Stimulated activated memory B cell treated with anti-CD40 and anti-IgM and Interleukin-4, amounts not matched to agents 10 μg/mL and 1 μg/mL and 100 μg/mL, for 72 hours (primary cell): ENCODE measurements around the gene GALNT2.
A peak's percentile ranks its signal among the peaks of the same experiment; 100 is the strongest.

Experiments used
- ATAC-seq: fragments of 150-1000 bp; cut with Tn5 transposase; 2 replicates; pipeline ENCODE4 v1.10.0; 2021
- H3K27ac Mint-ChIP-seq: one replicate; pipeline ENCODE4 v1.8.0; 2022; ENCODE audit warnings: mild to moderate bottlenecking, mixed read lengths
- H3K27me3 Mint-ChIP-seq: one replicate; pipeline ENCODE4 v1.8.0; 2022; ENCODE audit warnings: mixed read lengths
- H3K36me3 Mint-ChIP-seq: one replicate; pipeline ENCODE4 v1.8.0; 2022; ENCODE audit warnings: mixed read lengths
- H3K4me1 Mint-ChIP-seq: one replicate; pipeline ENCODE4 v1.8.0; 2022; ENCODE audit warnings: mixed read lengths
- H3K4me3 Mint-ChIP-seq: one replicate; pipeline ENCODE4 v1.8.0; 2022; ENCODE audit warnings: mild to moderate bottlenecking, moderate library complexity, mixed read lengths
- H3K9me3 Mint-ChIP-seq: one replicate; pipeline ENCODE4 v1.8.0; 2022; ENCODE audit warnings: mixed read lengths

GALNT2 gene

DNA sequence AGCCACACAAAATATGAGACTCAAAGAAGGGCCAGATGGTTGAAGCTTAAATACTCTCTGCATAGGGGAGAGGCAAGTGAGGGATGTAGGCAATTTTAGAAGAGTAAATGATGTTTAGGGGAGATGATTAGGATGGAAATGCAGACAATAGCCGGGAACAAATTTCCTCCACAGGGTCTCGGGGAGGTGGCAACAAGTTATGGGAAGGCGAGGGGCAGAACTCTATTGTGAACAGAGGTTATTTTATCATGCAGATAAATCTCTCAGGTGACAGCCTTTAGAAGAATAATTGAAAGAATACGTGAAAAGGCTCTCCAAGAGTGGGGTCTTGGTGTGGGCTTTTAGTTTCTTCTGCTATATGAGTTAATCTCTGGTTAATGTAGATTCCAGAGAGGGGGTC is 166.7 kb downstream of the GALNT2 start:
- H3K9me3 Mint-ChIP-seq: no peaks in the 10 kb centered on the region
- H3K36me3 Mint-ChIP-seq: peaks cover 42% of the 10 kb centered on the region
- H3K4me3 Mint-ChIP-seq: no peak overlapping the region
- peaks cover 28% of the 10 kb centered on the region for H3K4me1 Mint-ChIP-seq
- H3K27me3 Mint-ChIP-seq: no peaks in the 10 kb centered on the region
- no peak for ATAC-seq
- H3K27ac Mint-ChIP-seq: no peak overlapping the region

DNA sequence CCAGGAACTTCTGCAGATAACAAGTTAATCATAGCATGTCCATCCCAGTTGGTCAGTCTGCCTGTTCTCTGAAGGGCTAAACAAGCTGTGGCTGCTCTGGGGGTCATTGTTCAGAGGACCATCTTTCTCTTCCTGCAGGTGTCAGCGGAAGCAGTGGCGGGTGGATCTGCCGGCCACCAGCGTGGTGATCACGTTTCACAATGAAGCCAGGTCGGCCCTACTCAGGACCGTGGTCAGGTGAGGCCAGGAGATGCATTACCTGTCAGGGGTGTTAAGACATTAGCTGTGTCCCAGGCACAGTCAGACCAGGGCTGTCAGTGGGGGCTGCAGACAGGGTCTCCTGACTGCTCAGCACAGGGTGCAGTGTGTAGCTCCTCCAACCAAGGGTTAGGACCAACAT is 168.8 kb downstream of the GALNT2 start:
- H3K9me3 Mint-ChIP-seq: peaks cover 3% of the 10 kb centered on the region
- ATAC-seq: no peak
- peaks cover 53% of the 10 kb centered on the region for H3K36me3 Mint-ChIP-seq
- peaks cover 19% of the 10 kb centered on the region for H3K4me1 Mint-ChIP-seq
- no peaks in the 10 kb centered on the region for H3K27me3 Mint-ChIP-seq
- no peak overlapping the region for H3K27ac Mint-ChIP-seq
- no peak overlapping the region for H3K4me3 Mint-ChIP-seq

DNA sequence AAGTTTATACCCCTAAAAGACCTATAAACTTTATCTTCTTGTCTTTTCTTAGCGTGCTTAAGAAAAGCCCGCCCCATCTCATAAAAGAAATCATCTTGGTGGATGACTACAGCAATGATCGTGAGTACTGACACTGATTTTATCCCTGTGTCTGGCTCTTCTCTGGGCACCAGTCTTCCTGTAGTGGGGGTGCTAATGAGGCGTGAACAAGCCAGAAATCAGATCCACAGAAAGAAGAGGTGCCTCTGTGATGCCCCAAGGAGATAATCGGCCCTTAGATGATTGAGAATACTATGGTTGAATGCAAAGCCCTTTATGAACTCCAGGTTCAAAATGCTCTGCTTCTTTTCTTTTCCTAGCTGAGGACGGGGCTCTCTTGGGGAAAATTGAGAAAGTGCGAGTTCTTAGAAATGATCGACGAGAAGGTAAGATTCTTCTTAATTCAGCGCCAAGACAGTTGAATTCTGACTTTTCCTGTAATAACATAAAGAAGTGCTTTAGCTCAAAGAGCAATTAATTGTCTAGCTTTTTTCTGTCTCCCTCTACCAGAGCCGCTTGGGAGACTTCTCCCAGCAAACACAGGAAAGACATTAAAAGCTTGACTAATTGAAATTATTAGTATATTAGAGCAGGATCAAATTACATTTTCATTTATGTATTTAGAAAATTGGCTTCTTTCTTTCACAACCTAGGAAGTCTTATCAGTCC is 169.4 kb downstream of the GALNT2 start:
- Mint-ChIP-seq H3K9me3 (peaks cover 7% of the 10 kb centered on the region), H3K27me3 (no peaks in the 10 kb centered on the region), H3K36me3 (peaks cover 55% of the 10 kb centered on the region), H3K4me1 (peaks cover 17% of the 10 kb centered on the region), H3K4me3 (no peak overlapping the region), H3K27ac (no peak overlapping the region)
- no peak for ATAC-seq

DNA sequence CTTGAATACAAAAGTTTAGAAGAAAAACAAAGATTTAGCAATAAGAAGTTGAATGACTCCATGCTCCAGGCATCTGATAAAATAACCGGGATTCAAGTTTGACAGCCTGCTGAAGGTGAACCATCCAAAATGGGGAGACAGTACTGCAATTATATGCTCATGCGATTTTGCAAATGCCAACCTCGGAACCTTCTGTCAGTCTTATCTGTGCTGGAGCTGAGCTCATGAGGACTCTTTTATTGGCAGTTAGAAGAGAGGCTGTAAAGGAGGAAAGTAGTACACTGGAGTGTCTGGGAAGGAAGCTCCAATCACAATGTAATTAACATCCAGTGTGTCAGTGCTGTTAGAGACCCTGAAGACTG is 170.0 kb downstream of the GALNT2 start:
- Mint-ChIP-seq H3K27ac (no peak overlapping the region), H3K4me1 (peaks cover 13% of the 10 kb centered on the region), H3K36me3 (peaks cover 60% of the 10 kb centered on the region), H3K9me3 (peaks cover 7% of the 10 kb centered on the region), H3K4me3 (no peak overlapping the region), H3K27me3 (no peaks in the 10 kb centered on the region)
- ATAC-seq: no peak

DNA sequence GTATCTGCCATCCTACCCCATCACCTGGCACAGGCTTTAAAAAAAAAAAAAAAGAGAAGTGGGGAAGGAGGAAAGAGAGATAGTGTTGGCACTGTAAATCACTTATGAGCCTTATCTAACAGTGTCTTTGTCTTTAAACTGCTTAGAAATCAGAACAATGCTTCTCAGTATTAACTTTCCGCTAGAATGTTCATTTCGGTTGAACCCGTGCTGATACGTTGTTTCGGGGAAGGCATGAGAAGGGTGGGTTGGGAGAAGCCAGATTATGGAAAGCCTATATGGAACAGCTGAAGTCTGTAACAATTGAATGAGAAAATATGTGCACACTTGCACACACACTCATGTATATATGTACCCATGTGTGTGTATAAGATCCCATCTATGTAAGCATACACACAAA is 170.8 kb downstream of the GALNT2 start:
- Mint-ChIP-seq H3K36me3 (peaks cover 64% of the 10 kb centered on the region), H3K4me3 (no peak overlapping the region), H3K4me1 (peaks cover 6% of the 10 kb centered on the region), H3K27ac (no peak overlapping the region), H3K27me3 (no peaks in the 10 kb centered on the region), H3K9me3 (peaks cover 7% of the 10 kb centered on the region)
- ATAC-seq: no peak

DNA sequence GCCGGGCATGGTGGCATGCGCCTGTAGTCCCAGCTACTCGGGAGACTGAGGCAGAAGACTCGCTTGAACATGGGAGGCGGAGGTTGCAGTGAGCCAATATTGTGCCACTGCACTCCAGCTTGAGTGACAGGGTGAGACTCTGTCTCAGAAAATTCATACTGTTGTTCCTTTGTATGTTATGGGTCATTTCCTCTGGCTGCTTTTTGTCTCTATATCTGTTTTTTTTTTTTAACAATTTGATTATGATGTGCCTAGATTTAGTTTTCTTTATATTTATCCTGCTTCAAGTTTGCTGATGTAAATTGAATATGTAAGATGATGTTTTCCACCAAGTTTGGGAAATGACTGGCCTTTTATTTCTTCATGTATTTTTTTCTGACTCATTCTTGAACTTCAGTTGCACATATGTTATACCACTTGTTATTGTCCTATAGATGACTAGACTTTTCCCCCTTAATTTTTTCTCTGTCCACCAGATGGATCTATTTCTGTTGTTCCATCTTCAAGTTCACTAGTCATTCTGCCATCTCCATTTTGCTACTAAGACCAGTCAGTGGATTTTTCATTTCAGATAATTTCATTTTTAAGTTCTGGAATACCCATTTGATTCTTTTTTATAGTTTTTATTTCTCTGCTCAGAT is 173.5 kb downstream of the GALNT2 start:
- no peak for ATAC-seq
- Mint-ChIP-seq H3K27me3 (no peaks in the 10 kb centered on the region), H3K9me3 (peaks cover 7% of the 10 kb centered on the region), H3K4me1 (peaks cover 6% of the 10 kb centered on the region), H3K4me3 (no peak overlapping the region), H3K27ac (peak overlapping the region; percentile 48), H3K36me3 (peaks cover 83% of the 10 kb centered on the region)

DNA sequence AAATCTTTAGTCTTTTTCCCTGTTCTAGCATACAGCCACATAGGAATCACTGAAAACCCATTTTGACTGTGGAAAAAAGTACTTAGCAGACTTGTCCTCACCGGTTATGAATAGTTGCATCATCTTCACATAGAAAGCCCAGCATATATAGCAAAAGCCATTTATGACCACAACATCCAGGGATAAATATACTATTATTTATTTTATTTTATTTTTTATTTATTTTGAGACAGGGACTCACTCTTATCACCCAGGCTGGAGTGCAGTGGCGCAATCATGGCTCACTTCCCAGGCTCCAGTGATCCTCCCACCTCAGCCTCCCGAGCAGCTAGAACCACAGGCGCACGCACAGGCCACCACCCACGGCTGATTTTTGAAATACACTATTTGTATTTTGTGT is 175.3 kb downstream of the GALNT2 start:
- H3K4me1 Mint-ChIP-seq: peaks cover 6% of the 10 kb centered on the region
- peaks cover 7% of the 10 kb centered on the region for H3K9me3 Mint-ChIP-seq
- no peaks in the 10 kb centered on the region for H3K27me3 Mint-ChIP-seq
- H3K4me3 Mint-ChIP-seq: no peak overlapping the region
- peaks cover 84% of the 10 kb centered on the region for H3K36me3 Mint-ChIP-seq
- H3K27ac Mint-ChIP-seq: no peak overlapping the region
- ATAC-seq: no peak

DNA sequence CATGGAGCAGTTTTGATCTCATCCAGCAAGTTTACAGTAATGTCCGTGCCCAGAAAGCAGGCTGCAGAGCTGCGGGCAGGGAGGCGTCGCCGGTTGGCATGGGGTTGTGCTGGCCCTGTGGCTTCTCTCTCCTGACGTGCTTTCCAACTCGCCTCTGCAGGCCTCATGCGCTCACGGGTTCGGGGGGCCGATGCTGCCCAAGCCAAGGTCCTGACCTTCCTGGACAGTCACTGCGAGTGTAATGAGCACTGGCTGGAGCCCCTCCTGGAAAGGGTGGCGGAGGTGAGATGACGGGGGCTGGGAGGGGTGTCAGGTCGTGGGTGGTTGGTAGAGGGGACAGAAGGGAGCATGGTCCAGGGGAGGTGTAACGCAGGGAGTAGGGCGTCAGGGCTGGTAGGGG is 176.1 kb downstream of the GALNT2 start:
- Mint-ChIP-seq H3K4me1 (peaks cover 6% of the 10 kb centered on the region), H3K36me3 (peaks cover 83% of the 10 kb centered on the region), H3K4me3 (no peak overlapping the region), H3K27me3 (no peaks in the 10 kb centered on the region), H3K9me3 (peaks cover 7% of the 10 kb centered on the region), H3K27ac (no peak overlapping the region)
- no peak for ATAC-seq

DNA sequence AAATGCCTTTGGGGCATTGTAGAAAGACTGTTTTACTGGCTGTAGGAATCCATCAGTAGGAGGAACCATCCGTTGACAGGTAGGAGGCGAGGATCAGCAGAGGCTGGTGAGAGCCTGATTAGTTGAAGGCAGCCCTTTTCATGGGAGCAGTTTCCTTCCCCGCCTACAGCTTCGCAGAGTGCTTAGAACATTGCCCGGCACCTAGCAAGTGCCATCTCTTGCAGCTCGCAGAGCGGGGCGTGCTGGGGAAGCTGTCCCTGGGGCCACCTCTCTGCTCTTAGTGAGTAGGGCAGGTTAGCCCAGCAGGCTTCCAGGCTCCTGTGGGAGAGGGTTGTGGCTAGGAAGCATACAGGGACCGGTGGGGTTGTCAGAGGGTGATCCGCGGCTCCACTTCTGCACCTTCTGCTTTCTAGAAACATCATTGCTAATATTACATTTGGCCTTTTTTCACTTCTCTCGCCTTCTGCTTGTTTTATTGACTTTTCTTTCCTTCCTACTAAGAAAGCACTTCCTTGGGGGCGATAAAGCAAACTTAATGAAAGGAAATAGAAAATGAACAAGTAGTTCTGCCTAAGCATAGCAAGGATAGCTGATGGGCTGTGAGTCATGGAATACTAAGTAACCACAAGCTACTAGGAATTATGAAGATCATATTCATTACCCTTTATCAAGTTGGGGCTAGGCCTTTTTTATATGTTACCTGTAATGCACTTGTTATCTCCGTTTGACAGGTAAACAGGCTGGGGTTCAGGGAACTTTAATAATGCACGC is 176.7 kb downstream of the GALNT2 start:
- H3K27me3 Mint-ChIP-seq: no peaks in the 10 kb centered on the region
- no peak overlapping the region for H3K27ac Mint-ChIP-seq
- no peak for ATAC-seq
- H3K4me3 Mint-ChIP-seq: no peak overlapping the region
- peaks cover 7% of the 10 kb centered on the region for H3K9me3 Mint-ChIP-seq
- peaks cover 88% of the 10 kb centered on the region for H3K36me3 Mint-ChIP-seq
- H3K4me1 Mint-ChIP-seq: peaks cover 6% of the 10 kb centered on the region

DNA sequence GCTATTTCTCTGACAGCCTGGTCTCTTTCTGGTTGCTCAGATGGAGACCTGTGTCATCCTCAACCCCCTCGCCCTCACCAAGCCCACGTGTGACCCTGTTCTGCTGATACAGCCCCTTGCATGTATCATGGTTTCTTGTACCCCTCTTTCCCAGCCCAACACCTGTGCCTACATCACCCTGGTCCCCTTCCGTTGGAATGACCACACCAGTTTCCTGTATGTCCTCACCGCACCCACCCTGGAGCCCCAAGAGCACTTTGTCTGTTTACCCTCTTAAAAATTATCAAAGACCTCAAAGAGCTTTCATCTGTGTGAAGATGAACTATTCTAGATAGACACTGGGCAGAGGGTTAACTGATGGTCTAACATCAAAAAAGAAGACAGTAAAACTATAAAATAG is 179.5 kb downstream of the GALNT2 start:
- H3K4me3 Mint-ChIP-seq: no peak overlapping the region
- H3K9me3 Mint-ChIP-seq: no peaks in the 10 kb centered on the region
- no peaks in the 10 kb centered on the region for H3K27me3 Mint-ChIP-seq
- H3K4me1 Mint-ChIP-seq: peaks cover 17% of the 10 kb centered on the region
- H3K36me3 Mint-ChIP-seq: peaks cover 90% of the 10 kb centered on the region
- ATAC-seq: no peak
- no peak overlapping the region for H3K27ac Mint-ChIP-seq

DNA sequence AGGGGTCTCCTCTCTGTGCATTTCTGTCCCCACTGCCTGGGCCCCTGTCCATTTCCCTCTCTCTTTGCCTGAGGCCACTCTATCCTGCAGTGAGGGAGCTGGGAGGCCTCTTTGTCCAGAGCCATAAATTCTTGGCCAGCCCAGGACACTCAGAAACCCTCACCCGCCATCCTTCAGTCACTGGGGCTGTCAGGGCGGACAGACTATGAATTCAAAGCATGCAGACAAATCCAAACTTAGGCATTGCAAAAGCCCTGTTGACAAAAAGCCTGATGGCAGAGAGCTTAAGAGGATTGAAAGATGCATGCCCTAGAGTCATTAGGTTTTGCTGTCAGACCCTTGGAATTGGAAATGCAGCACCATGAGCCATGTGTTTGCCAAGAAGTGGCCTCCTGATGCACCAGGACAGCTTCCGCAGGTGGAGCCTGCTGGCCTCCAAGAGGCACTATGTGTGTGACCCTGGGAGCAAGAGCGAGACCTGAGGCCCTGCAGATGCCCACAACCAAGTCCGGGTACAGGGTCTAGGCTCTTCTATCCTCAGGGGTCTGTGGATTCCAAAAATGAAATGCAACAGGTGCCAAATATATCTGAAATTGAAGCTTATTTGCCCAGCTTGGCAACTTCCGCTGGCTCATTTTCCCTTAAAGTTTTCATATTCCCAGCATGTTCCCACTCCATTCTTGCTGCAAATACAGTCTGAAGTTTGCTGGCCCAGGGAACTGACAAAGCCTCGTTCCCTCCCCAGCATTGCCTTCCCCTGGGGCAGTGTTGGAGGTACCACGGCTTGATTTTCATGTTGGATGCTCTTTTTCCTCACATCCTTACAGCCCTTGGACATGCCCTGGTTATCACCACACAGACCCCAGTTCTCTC is 181.2 kb downstream of the GALNT2 start:
- H3K36me3 Mint-ChIP-seq: peaks cover 86% of the 10 kb centered on the region
- H3K27ac Mint-ChIP-seq: no peak overlapping the region
- H3K27me3 Mint-ChIP-seq: no peaks in the 10 kb centered on the region
- no peaks in the 10 kb centered on the region for H3K9me3 Mint-ChIP-seq
- no peak overlapping the region for H3K4me3 Mint-ChIP-seq
- H3K4me1 Mint-ChIP-seq: peaks cover 25% of the 10 kb centered on the region
- ATAC-seq: no peak

DNA sequence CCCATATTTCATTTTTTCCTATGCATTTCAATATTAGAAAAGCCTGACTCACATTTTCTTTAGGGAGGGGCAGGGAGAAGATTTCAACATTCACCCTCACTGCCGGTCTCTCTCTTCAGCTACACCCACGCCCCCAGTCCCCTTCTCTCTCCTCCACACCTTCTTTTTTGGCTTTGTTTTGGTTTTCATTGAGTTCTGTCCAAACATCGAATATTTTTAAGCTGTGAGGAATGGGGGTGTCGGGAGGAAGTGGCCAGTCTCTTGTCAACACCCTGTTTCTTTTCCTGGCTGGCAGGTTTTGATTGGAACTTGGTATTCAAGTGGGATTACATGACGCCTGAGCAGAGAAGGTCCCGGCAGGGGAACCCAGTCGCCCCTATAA is 181.8 kb downstream of the GALNT2 start:
- Mint-ChIP-seq H3K9me3 (no peaks in the 10 kb centered on the region), H3K36me3 (peaks cover 88% of the 10 kb centered on the region), H3K27me3 (no peaks in the 10 kb centered on the region), H3K4me1 (peaks cover 25% of the 10 kb centered on the region), H3K27ac (no peak overlapping the region), H3K4me3 (no peak overlapping the region)
- ATAC-seq: no peak

DNA sequence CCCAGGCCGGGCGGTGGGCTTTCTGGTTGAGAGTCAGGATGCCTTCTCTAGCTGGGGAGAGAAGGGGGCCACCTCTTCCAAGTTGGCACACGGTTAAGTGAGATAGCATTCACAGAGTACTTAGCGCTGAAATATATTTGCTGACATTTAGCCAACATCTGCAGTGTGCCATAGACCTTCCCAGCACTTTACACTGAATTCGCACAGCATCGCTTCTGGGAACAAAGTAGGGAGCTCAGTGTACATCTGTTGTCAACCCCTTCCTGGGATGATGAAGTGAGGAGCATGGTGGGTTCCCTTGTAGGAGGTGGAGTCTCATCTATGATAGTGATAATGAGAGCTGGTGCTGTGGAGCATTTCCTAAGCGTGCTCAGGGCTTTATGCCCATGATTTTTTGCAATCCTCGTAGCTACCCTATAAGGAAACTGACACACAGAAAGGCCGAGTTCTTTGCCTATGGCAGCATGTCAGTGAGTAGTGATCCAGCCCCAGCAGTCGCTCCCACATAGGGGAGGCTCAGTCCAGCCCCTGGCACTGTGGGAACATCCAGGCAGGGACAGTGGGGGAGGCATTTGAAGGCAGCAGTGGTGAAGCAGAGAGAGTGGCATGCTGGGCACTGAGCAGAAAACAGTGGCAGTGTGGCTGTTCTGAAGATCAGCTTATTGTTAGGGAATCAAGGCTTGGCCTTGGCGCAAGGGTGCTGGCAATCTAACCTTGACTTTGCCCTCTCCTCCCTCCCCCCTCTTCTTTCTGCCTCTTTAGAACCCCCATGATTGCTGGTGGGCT is 182.8 kb downstream of the GALNT2 start:
- Mint-ChIP-seq H3K27me3 (no peaks in the 10 kb centered on the region), H3K9me3 (no peaks in the 10 kb centered on the region), H3K27ac (no peak overlapping the region), H3K36me3 (peaks cover 87% of the 10 kb centered on the region), H3K4me1 (peaks cover 25% of the 10 kb centered on the region), H3K4me3 (no peak overlapping the region)
- no peak for ATAC-seq

DNA sequence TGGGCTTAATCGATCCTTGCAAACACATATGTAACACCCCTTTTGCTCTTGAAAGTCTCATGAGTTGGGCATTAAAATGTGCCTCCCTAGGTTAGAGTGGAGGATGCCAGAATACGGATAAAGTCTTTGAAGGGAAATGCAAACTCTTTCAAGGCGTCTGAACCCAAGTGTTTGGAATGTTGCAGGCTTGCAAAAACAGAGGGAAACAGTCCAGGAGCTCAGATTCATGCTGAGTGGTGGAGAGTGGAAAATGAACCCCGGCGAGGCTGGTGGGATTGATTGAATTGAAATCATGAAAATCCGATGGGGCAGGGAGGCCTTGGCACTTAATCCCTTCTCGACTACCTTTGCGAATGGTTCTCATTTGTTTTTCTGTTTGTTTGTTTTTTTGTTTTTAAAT is 183.6 kb downstream of the GALNT2 start:
- H3K27me3 Mint-ChIP-seq: no peaks in the 10 kb centered on the region
- no peak overlapping the region for H3K27ac Mint-ChIP-seq
- peaks cover 25% of the 10 kb centered on the region for H3K4me1 Mint-ChIP-seq
- no peak overlapping the region for H3K4me3 Mint-ChIP-seq
- no peak for ATAC-seq
- H3K9me3 Mint-ChIP-seq: no peaks in the 10 kb centered on the region
- peaks cover 87% of the 10 kb centered on the region for H3K36me3 Mint-ChIP-seq
